Measurements from ENCODE around the gene ZNF695.
"Not testable (repeated sequence)": the region's sequence is repeated elsewhere in the genome, so short reads cannot be mapped to it uniquely, and the experiment has no call there.

ZNF695 gene

DNA sequence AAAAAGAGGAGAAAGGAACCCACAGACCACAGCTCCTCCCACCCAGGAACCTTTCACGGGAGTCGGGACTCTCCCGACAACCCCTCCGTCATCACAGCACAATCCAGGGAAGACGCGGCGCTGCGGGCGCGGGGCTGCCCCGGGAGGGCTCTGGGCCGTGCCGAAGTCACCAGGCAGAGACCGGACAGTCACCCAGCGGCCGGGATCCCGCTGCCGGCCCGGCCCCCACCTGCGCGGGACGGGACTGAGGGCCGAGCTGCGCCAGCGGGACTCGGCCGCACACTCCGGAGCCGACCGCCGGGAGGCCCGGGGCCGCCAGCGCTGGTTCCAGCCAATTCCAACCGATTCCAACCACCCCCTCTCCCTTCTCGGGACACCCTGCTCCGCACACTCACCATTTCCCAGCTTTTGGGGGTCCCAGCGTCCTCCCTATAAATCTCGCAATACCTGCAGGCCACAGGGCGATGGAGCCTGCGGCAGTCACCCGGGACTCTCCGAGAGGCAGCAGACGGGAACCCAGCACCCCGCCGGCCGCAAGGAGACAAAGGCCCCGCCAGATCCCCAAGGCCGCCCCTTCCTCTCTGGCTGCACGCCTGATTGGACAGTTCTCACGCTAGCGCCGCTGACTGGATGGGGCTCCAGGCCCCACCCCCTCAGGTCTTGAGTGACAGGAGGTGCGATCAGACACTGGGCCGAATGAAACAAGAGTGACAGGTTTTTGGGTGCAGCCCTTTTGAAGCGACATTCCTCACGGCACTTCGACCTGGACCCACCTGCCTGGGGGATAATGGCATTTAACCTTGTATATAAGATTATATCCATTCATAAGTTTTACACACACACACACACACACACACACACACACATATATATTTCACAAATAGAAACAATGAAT lies at the start of gene ZNF695:
Gene ZNF695 (minus strand): TSS at position 547 of the 895 bp plus-strand sequence. CDS start 149 bp downstream, at position 398.
- DNase-seq: peak; percentile 66

- no peak for DNase-seq
Measured at GRCh38 chr1:247056071-247056470, 48.2 kb upstream of the ZNF695 start.

DNA sequence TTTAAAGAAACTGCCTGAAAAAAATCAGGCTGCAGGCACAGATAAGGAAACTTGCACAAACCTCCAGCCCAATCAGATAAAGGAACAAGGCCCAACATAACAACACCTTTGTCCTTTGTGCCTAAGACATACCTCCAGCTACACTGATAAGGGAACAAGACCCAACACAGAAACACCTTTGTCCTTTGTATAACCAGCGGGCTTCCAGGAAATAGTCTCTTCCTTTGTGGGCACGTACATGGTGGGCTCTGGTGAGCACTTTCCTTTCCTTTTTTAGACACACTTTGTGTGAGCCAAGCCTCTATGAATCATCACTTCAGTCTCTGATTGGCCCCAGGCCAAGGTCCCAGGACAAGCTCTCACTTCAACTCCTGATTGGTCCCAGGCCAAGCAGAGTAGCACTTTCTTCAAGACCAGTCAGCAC lies 47.1 kb upstream of the ZNF695 start:
- no peak for DNase-seq

DNA sequence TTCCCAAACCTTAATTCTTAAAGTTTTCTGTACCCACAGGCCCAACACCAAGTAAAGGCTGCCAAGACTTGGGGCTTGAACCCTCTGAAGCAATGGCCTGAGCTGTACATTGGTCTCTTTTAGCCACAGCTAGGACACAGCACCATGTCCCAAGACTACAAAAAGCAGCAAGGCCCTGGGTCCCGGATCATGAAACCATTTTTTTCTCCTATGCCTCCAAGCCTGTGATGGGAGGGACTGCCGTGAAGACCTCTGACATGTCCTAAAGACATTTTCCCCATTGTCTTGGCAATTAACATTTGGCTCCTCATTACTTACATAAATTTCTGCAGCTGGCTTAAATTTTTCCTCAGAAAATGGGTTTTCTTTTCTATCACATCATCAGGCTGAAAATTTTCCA lies 39.8 kb upstream of the ZNF695 start:
- no peak for DNase-seq

DNA sequence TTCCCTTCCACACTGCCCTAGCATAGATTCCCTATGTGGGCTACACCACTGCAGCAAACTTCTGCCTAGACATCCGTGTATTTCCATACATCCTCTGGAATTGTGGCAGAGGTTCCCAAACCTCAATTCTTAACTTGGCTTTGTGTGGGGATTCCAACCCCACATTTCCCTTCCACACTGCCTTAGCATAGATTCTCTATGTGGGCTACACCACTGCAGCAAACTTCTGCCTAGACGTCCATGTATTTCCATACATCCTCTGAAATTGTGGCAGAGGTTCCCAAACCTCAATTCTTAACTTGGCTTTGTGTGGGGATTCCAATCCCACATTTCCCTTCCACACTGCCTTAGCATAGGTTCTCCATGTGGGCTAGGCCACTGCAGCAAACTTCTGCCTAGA lies 39.4 kb upstream of the ZNF695 start:
- DNase-seq: no peak

- no peak for DNase-seq
Measured at GRCh38 chr1:247043406-247043805, 35.5 kb upstream of the ZNF695 start.

- no peak for DNase-seq
Measured at GRCh38 chr1:247037511-247038320, 29.9 kb upstream of the ZNF695 start.

- DNase-seq: not testable (repeated sequence)
Measured at GRCh38 chr1:247032306-247032705, 24.4 kb upstream of the ZNF695 start.

- DNase-seq: not testable (repeated sequence)
Measured at GRCh38 chr1:247024658-247025057, 16.8 kb upstream of the ZNF695 start.

- no peak for DNase-seq
Measured at GRCh38 chr1:247013391-247013790, 5.5 kb upstream of the ZNF695 start.

DNA sequence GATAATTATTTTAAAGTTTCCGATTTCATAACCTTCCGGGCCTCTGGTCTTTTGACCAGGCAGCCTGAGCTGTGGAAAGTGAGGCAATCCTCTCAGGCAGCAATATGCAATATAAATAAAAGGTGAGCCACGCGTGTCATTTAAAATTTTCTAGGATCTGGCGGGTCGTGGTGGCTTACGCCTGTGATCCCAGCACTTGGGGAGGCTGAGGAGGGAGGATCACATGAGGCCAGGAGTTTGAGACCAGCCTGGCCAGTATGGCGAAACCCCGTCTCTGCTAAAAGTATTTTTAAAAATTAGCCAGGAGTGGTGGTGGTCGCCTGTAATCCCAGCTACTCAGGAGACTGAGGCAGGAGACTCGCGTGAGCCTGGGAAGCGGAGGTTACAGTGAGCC lies 546 bp upstream of the ZNF695 start:
- no peak for DNase-seq

DNA sequence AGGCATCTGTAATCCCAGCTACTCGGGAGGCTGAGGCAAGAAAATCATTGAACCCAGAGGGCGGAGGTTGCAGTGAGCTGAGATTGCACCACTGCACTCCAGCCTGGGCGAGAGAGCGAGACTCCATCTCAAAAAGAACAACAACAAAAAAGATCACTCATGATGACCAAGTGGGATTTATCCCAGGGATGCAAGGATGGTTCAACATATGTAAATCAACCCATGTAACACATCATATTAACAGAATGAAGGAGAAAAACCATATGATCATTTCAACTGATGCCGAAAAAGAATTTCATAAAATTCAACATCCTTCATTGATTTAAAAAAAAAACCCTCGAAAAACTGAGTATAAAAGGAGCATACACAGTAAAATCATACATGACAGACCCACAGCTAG lies 3.8 kb downstream of the ZNF695 start:
- DNase-seq: not testable (repeated sequence)

DNA sequence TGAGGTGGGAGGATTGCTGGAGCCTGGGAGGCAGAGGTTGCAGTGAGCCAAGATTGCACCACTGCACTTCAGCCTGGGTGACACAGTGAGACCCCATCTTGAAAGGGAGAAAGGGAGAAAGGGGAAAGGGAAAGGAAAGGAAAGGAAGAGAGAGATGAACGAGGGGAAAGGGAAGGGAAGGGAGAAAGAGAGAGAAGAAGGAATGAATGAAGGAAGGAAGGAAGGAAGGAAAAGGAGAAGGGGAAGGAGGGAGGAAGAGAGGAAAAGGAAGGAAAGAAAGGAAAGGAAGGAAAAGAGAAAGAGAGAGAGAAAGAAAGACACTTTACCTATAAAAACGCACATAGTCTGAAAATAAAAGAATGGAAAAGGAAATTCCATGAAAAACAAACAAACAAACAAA lies 18.0 kb downstream of the ZNF695 start:
- DNase-seq: no peak

GRCh38 chr1:246988316-246988715 lies 19.5 kb downstream of the ZNF695 start:
- no peak for DNase-seq

DNA sequence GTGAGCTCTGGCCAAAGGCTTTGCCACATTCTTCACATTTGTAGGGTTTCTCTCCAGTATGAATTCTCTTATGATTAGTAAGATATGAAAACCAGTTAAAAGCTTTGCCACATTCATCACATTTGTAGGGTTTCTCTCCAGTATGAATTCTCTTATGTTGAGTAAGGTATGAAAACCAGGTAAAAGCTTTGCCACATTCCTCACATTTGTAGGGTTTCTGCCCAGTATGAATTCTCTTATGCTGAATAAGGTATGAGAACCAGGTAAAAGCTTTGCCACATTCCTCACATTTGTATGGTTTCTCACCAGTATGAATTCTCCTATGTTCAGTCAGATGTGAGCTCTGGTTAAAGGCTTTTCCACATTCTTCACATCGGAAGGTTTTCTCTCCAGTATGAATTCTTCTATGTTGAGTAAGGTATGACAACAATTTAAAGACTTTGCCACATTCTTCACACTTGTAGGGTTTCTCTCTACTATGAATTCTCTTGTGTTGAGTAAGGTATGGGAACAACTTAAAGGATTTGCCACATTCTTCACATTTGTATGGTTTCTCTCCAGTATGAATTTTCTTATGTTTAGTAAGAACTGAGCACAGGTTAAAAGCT lies 20.7 kb downstream of the ZNF695 start:
- no peak for DNase-seq

- no peak for DNase-seq
Measured at GRCh38 chr1:246978785-246979184, 29.1 kb downstream of the ZNF695 start.

- DNase-seq: no peak
Measured at GRCh38 chr1:246978281-246978680, 29.6 kb downstream of the ZNF695 start.

DNA sequence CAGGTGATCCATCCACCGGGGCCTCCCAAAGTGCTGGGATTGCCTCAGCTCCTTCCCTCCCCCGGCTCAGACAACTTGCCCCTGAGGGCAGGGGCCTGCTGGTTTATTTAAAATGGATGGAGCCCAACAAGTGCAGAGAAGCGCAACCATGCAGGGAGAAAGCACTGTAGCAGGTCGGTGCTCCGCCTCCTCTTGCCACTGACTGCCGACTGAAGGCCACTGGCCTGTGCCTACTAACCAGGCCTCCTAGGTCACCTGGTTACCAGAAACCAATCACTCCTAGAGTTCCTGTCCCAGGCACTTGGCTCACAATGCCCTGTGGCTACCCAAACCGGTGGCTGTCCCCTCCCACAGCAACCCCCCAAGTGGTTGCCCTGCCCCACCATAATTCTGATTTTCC lies 35.9 kb downstream of the ZNF695 start:
- no peak for DNase-seq

DNA sequence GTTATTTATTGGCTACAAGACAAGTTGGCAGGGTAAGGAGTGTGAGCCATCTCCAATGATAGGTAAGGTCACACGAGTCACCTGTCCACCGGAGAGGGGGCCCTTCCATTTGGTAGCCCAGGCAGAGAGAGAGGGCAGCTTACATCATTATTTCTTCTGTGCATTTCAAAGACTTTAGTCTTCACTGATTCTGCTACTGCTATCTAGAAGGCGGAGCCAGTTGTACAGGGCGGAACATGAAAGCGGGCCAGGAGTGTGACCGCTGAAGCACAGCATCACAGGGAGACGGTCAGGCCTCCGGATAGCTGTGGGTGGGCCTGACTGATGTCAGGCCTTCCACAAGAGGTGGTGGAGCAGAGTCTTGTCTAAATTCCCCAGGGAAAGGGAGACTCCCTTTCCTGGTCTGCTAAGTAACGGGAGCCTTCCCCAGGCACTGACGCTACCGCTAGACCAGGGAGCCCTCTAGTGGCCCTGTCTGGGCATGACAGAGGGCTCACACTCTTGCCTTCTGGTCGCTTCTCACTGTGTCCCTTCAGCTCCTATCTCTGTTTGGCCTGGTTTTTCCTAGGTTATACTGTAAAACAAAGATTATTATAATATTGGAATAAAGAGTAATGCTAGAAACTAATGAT lies 36.7 kb downstream of the ZNF695 start:
- DNase-seq: peak; percentile 27

GRCh38 chr1:246969621-246970020 lies 38.2 kb downstream of the ZNF695 start:
- no peak for DNase-seq

- DNase-seq: no peak
Measured at GRCh38 chr1:246966502-246966901, 41.4 kb downstream of the ZNF695 start.

DNA sequence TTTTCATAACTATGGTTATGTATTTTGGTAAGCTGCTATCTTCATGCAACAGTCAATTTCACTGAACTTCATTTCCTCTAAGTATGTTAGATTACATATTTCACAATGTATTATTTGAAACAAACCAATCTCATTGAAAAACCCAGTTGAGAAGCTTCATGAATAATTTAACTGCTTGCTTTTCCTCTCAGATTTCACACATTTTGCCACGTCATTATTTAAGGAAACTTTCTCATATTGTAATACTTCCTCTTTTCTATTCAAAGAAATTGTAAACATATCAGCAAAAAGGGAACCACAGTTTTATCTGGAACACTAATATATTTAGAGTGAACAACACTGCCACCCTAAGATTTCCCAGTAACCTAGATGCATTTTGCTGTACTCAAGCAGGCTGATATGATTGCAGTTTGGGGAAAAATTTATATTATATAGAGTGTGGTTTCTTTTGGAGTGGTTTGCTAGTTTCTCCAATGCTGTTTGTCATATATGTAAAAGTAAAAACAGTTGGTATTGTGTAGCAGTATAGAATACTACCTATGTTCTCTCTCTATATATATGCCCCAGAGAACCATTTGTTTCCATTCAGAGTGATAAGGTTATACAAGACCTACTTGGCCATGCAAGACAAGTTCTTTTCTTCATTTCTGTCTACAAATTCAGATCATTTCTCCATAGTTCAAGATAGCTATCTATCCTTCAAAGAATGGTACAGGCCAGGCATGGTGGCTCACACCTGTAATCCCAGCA lies 47.7 kb downstream of the ZNF695 start:
- no peak for DNase-seq

Data from activated CD4-positive, alpha-beta T cell treated with anti-CD3 and anti-CD28 coated beads, Interleukin-2, amount 50 U/mL, for 16 hours (primary cell).